ENCODE results near the gene HASPIN. TPM values are rescaled to one million over a fixed set of nuclear protein-coding genes. Genes with fewer than 3 reads are reported as not detected.

HASPIN gene
- total RNA-seq, 1 experiment from 2014 or later = 30.1 TPM

DNA sequence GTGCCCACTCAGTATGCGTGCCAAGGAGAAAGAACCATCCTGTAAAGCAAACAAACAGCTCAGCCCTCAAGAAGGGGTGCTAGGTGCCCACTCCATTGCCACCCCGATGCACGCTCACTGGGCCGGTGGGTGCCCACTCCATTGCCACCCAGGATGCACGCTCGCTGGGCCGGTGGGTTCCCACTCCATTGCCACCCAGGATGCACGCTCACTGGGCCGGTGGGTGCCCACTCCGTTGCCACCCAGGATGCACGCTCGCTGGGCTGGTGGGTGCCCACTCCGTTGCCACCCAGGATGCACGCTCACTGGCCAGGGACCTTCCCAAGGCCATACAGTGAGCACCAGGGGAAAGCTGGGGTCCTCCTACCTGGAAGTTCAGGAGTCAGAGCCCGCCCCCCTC lies 28.1 kb downstream of the HASPIN start:
- Histone ChIP-seq H3K4me3 (ENCODE audit: low read depth, low read length, poor library complexity, severe bottlenecking) (no peak overlapping the region), H3K9me3 (ENCODE audit: low read depth, low read length, poor library complexity, severe bottlenecking) (no peaks in the 10 kb centered on the region), H3K36me3 (ENCODE audit: insufficient read depth, low read length, poor library complexity, severe bottlenecking) (no peaks in the 10 kb centered on the region), H3K27me3 (replicated peaks; ENCODE audit: insufficient read depth, low read depth, low read length, poor library complexity) (no peaks in the 10 kb centered on the region), H3K27ac (ENCODE audit: low read depth, low read length, poor library complexity, severe bottlenecking) (no peak overlapping the region), H3K4me1 (ENCODE audit: insufficient read depth, low read length, poor library complexity, severe bottlenecking) (no peaks in the 10 kb centered on the region)
- TF ChIP-seq EZH2 (IDR thresholded peaks at IDR 0.05; ENCODE audit: borderline replicate concordance, low read depth, low read length, poor library complexity, severe bottlenecking) = no peak
- TF ChIP-seq, protein P1, sequence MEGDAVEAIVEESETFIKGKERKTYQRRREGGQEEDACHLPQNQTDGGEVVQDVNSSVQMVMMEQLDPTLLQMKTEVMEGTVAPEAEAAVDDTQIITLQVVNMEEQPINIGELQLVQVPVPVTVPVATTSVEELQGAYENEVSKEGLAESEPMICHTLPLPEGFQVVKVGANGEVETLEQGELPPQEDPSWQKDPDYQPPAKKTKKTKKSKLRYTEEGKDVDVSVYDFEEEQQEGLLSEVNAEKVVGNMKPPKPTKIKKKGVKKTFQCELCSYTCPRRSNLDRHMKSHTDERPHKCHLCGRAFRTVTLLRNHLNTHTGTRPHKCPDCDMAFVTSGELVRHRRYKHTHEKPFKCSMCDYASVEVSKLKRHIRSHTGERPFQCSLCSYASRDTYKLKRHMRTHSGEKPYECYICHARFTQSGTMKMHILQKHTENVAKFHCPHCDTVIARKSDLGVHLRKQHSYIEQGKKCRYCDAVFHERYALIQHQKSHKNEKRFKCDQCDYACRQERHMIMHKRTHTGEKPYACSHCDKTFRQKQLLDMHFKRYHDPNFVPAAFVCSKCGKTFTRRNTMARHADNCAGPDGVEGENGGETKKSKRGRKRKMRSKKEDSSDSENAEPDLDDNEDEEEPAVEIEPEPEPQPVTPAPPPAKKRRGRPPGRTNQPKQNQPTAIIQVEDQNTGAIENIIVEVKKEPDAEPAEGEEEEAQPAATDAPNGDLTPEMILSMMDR (conservative IDR thresholded peaks at IDR 0.05; ENCODE audit: low read depth, low read length) = no peak
- ChIA-PET POLR2A (ENCODE audit: low non-redundant PET) (no interaction called here), CTCF (no interaction called here)
- no peak for DNase-seq (ENCODE audit: low spot score)
- BruUV-seq (replicated peaks) = no TSS peak
- intact Hi-C loops (cut with micrococcal nuclease; ENCODE audit: unreplicated experiment) = no loop called here

GRCh38 chr17:3753624-3754023 lies 29.9 kb downstream of the HASPIN start:
- Histone ChIP-seq H3K4me1 (ENCODE audit: insufficient read depth, low read length, poor library complexity, severe bottlenecking) (no peaks in the 10 kb centered on the region), H3K27me3 (replicated peaks; ENCODE audit: insufficient read depth, low read depth, low read length, poor library complexity) (no peaks in the 10 kb centered on the region), H3K27ac (ENCODE audit: low read depth, low read length, poor library complexity, severe bottlenecking) (no peak overlapping the region), H3K9me3 (ENCODE audit: low read depth, low read length, poor library complexity, severe bottlenecking) (no peaks in the 10 kb centered on the region), H3K36me3 (ENCODE audit: insufficient read depth, low read length, poor library complexity, severe bottlenecking) (no peaks in the 10 kb centered on the region), H3K4me3 (ENCODE audit: low read depth, low read length, poor library complexity, severe bottlenecking) (no peak overlapping the region)
- BruUV-seq (replicated peaks) = no TSS peak
- intact Hi-C loops (cut with micrococcal nuclease; ENCODE audit: unreplicated experiment) = no loop called here
- POLR2A ChIA-PET (ENCODE audit: low non-redundant PET) = no interaction called here
- TF ChIP-seq, protein P1 (conservative IDR thresholded peaks at IDR 0.05; ENCODE audit: low read depth, low read length) = no peak
- TF ChIP-seq EZH2 (IDR thresholded peaks at IDR 0.05; ENCODE audit: borderline replicate concordance, low read depth, low read length, poor library complexity, severe bottlenecking) = no peak
- CTCF ChIA-PET = no interaction called here
- no peak for DNase-seq (ENCODE audit: low spot score)

DNA sequence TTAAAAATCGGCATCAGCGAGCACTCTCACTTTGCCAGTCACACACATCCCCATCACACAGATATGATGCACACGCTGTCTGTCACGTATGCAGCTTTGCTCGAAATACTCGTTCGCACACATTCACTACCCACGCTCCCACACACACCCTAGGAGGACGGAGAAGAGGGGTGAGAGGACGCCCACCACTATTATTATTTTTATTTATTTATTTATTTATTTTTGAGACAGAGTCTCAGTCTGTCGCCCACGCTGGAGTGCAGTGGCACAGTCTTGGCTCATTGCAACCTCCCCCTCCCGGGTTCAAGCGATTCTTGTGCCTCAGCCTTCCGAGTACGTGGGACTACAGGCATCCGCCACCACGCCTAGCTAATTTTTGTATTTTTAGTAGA lies 30.4 kb downstream of the HASPIN start:
- Histone ChIP-seq H3K4me1 (ENCODE audit: insufficient read depth, low read length, poor library complexity, severe bottlenecking) (no peaks in the 10 kb centered on the region), H3K4me3 (ENCODE audit: low read depth, low read length, poor library complexity, severe bottlenecking) (no peak overlapping the region), H3K9me3 (ENCODE audit: low read depth, low read length, poor library complexity, severe bottlenecking) (no peaks in the 10 kb centered on the region), H3K27ac (ENCODE audit: low read depth, low read length, poor library complexity, severe bottlenecking) (no peak overlapping the region), H3K36me3 (ENCODE audit: insufficient read depth, low read length, poor library complexity, severe bottlenecking) (no peaks in the 10 kb centered on the region), H3K27me3 (replicated peaks; ENCODE audit: insufficient read depth, low read depth, low read length, poor library complexity) (no peaks in the 10 kb centered on the region)
- intact Hi-C loops (cut with micrococcal nuclease; ENCODE audit: unreplicated experiment) = no loop called here
- ChIA-PET POLR2A (ENCODE audit: low non-redundant PET) (no interaction called here), CTCF (interaction anchor here (0.6 kb wide), 1 partner anchor 92 kb away, joined by 3 read pairs; no protein-coding TSS in a partner anchor)
- BruUV-seq (replicated peaks) = no TSS peak
- TF ChIP-seq, protein P1 (conservative IDR thresholded peaks at IDR 0.05; ENCODE audit: low read depth, low read length) = no peak
- no peak for TF ChIP-seq EZH2 (IDR thresholded peaks at IDR 0.05; ENCODE audit: borderline replicate concordance, low read depth, low read length, poor library complexity, severe bottlenecking)
- DNase-seq (ENCODE audit: low spot score) = no peak

All from A673 (cell line).